GM23248 (cell line): ENCODE data around the gene TMOD3. TPM values are rescaled to one million over a fixed set of nuclear protein-coding genes. Genes with fewer than 3 reads are reported as not detected.

Experiments used
- DNase-seq: peaks from one replicate; pipeline ENCODE4 v3.0.0-alpha.2; 2015
- H2AFZ ChIP-seq: fragments of 200-600 bp; sonication (generic); 2 replicates; pipeline ENCODE4 v1.6.1; 2016; ENCODE audit warnings: antibody characterized with exemption
- H3F3A ChIP-seq: fragments of 200-600 bp; sonication (generic); 2 replicates; pipeline ENCODE4 v1.6.1; 2016; ENCODE audit warnings: mild to moderate bottlenecking, antibody characterized with exemption, mixed run types; ENCODE audit not compliant: insufficient read depth
- H3K27ac ChIP-seq: fragments of 200-600 bp; sonication (generic); 2 replicates; pipeline ENCODE4 v1.5.1; 2016; ENCODE audit warnings: mild to moderate bottlenecking
- H3K27me3 ChIP-seq: fragments of 200-600 bp; sonication (generic); replicated peaks from 2 replicates; pipeline ENCODE4 v1.6.1; 2016; ENCODE audit warnings: mild to moderate bottlenecking; ENCODE audit not compliant: insufficient read depth
- H3K36me3 ChIP-seq: fragments of 200-600 bp; sonication (generic); 2 replicates; pipeline ENCODE4 v1.6.1; 2016; ENCODE audit warnings: low read depth, mild to moderate bottlenecking
- H3K4me1 ChIP-seq: fragments of 200-600 bp; sonication (generic); 2 replicates; pipeline ENCODE4 v1.6.1; 2016; ENCODE audit warnings: mild to moderate bottlenecking; ENCODE audit not compliant: insufficient read depth
- H3K4me2 ChIP-seq: fragments of 200-600 bp; sonication (generic); one replicate; pipeline ENCODE4 v1.6.1; 2016; ENCODE audit warnings: mild to moderate bottlenecking; ENCODE audit not compliant: unreplicated experiment
- H3K4me3 ChIP-seq: fragments of 200-600 bp; sonication (generic); 2 replicates; pipeline ENCODE4 v1.5.1; 2016; ENCODE audit warnings: mild to moderate bottlenecking
- H3K79me2 ChIP-seq: fragments of 200-600 bp; sonication (generic); 2 replicates; pipeline ENCODE4 v1.6.1; 2016; ENCODE audit warnings: mild to moderate bottlenecking; ENCODE audit not compliant: insufficient read depth
- H3K9ac ChIP-seq: fragments of 200-600 bp; sonication (generic); 2 replicates; pipeline ENCODE4 v1.6.1; 2016; ENCODE audit warnings: mild to moderate bottlenecking
- H3K9me2 ChIP-seq: fragments of 200-600 bp; sonication (generic); 2 replicates; pipeline ENCODE4 v1.6.1; 2016; ENCODE audit warnings: mixed run types, mild to moderate bottlenecking, moderate library complexity; ENCODE audit not compliant: insufficient read depth
- H3K9me3 ChIP-seq: fragments of 200-600 bp; sonication (generic); one replicate; pipeline ENCODE4 v1.6.1; 2017; ENCODE audit warnings: low read depth
- H4K20me1 ChIP-seq: fragments of 200-600 bp; sonication (generic); 2 replicates; pipeline ENCODE4 v1.6.0; 2016; ENCODE audit not compliant: insufficient read depth
- EZH2 ChIP-seq: fragments of 200-600 bp; sonication (generic); IDR thresholded peaks from 2 replicates; pipeline ENCODE4 v1.6.1; 2018; ENCODE audit warnings: antibody characterized with exemption, mild to moderate bottlenecking; ENCODE audit not compliant: insufficient read depth, poor library complexity, severe bottlenecking
- EZH2phosphoT487 ChIP-seq: fragments of 200-600 bp; sonication (generic); IDR thresholded peaks from 2 replicates; pipeline ENCODE4 v1.6.1; 2018; ENCODE audit warnings: antibody characterized with exemption, moderate library complexity, mild to moderate bottlenecking, low read depth; ENCODE audit not compliant: insufficient read depth
- WGBS, 2 experiments: methylation state at CpG; one replicate each; pipeline ENCODE4 v1.1.6; 2015 to 2017; ENCODE audit warnings: low lambda C conversion rate in 2 of 2, low coverage in 1 of 2; ENCODE audit errors: missing lambda C conversion rate in 2 of 2; 5-methylcytosine and 5-hydroxymethylcytosine counted together
- in situ Hi-C: fragments of 300-500 bp; cut with MboI; formaldehyde crosslinking; loops from 2 replicates; pipeline ENCODE4 v1.15.0; 2020
- polyA plus RNA-seq: library from polyadenylated mRNA; unstranded; fragments of >200 nt; fragmentation: Nextera tagmentation; extraction: Ambion mirVana; gene quantifications from 2 replicates; pipeline ENCODE4 v1.2.1, GENCODE V29; 2016
- total RNA-seq: library from RNA; depleted of rRNA; stranded (reverse); fragments of >200 nt; shearing (Covaris generic); gene quantifications from 2 replicates; pipeline ENCODE4 v1.2.3, GENCODE V29; 2014

Gene TMOD3
- total and polyA plus RNA-seq, 2 experiments from 2014 or later: 35.1 to 47.2 TPM

- WGBS, 2 experiments: 69 to 73% methylated on average over 4 of the region's 4 CpGs
- H3K36me3 ChIP-seq: peaks cover 58% of the 10 kb centered on the region
- no peaks in the 10 kb centered on the region for H4K20me1 ChIP-seq
- no peak overlapping the region for H3K9ac ChIP-seq
- peaks cover 11% of the 10 kb centered on the region for H3K4me1 ChIP-seq
- no peaks in the 10 kb centered on the region for H3K9me2 ChIP-seq
- TF ChIP-seq EZH2phosphoT487 (no peak), EZH2 (no peak)
- DNase-seq: no peak
- H3K9me3 ChIP-seq: no peaks in the 10 kb centered on the region
- H3K27ac ChIP-seq: no peak overlapping the region
- in situ Hi-C loops: no loop called here
- no peak overlapping the region for H3K4me2 ChIP-seq
- H3F3A ChIP-seq: peaks cover 9% of the 10 kb centered on the region; the same call in 1 of the 2 replicates
- H3K4me3 ChIP-seq: no peak overlapping the region
- H3K27me3 ChIP-seq: no peaks in the 10 kb centered on the region
- no peaks in the 10 kb centered on the region for H3K79me2 ChIP-seq
- H2AFZ ChIP-seq: no peak overlapping the region
Measured at GRCh38 chr15:51904931-51905330, 75.5 kb downstream of the TMOD3 start.

- peak; percentile 61 for DNase-seq
- H3K27me3 ChIP-seq: no peaks in the 10 kb centered on the region
- H3K4me1 ChIP-seq: peaks cover 11% of the 10 kb centered on the region
- peaks cover 9% of the 10 kb centered on the region; the same call in 1 of the 2 replicates for H3F3A ChIP-seq
- H3K27ac ChIP-seq: no peak overlapping the region; the same call in 1 of the 2 replicates
- H4K20me1 ChIP-seq: no peaks in the 10 kb centered on the region
- no peak overlapping the region for H3K4me2 ChIP-seq
- H2AFZ ChIP-seq: no peak overlapping the region
- 53 to 54% methylated on average over 8 of the region's 8 CpGs for WGBS, 2 experiments
- no peaks in the 10 kb centered on the region for H3K9me2 ChIP-seq
- in situ Hi-C loops: no loop called here
- H3K36me3 ChIP-seq: peaks cover 49% of the 10 kb centered on the region
- H3K79me2 ChIP-seq: no peaks in the 10 kb centered on the region
- TF ChIP-seq EZH2 (no peak), EZH2phosphoT487 (no peak)
- H3K9me3 ChIP-seq: no peaks in the 10 kb centered on the region
- H3K9ac ChIP-seq: no peak overlapping the region
- no peak overlapping the region for H3K4me3 ChIP-seq
Measured at GRCh38 chr15:51907136-51907862, 77.8 kb downstream of the TMOD3 start.

DNA sequence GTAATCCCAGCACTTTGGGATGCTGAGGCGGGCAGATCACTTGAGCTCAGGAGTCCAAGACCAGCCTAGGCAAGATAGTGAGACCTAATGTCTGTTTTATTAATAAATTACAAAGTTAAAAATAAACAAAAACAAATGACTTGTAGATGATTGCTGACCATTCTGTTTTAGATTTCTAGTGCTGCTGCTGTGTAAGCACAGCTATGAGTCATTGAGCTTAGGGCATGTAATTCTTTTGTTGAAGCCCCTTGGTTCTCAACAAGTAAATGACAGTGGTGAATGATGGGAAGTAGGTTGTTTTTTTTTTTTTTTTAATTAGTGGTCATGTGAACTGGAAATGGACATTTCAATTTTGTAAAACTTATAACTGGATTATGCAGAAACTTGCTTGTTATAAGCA is 78.9 kb downstream of the TMOD3 start:
- peaks cover 43% of the 10 kb centered on the region for H3K36me3 ChIP-seq
- peaks cover 9% of the 10 kb centered on the region; the same call in 1 of the 2 replicates for H3F3A ChIP-seq
- H3K27ac ChIP-seq: no peak overlapping the region
- TF ChIP-seq EZH2 (no peak), EZH2phosphoT487 (no peak)
- no peaks in the 10 kb centered on the region for H3K9me2 ChIP-seq
- no peak overlapping the region for H3K9ac ChIP-seq
- in situ Hi-C loops: no loop called here
- 95 to 100% methylated on average over 1 of the region's 1 CpG for WGBS, 2 experiments
- no peaks in the 10 kb centered on the region for H4K20me1 ChIP-seq
- no peak overlapping the region for H3K4me2 ChIP-seq
- no peaks in the 10 kb centered on the region for H3K79me2 ChIP-seq
- no peak overlapping the region for H2AFZ ChIP-seq
- H3K9me3 ChIP-seq: no peaks in the 10 kb centered on the region
- H3K4me3 ChIP-seq: no peak overlapping the region
- H3K27me3 ChIP-seq: no peaks in the 10 kb centered on the region
- H3K4me1 ChIP-seq: peaks cover 11% of the 10 kb centered on the region
- peak; percentile 28 for DNase-seq

DNA sequence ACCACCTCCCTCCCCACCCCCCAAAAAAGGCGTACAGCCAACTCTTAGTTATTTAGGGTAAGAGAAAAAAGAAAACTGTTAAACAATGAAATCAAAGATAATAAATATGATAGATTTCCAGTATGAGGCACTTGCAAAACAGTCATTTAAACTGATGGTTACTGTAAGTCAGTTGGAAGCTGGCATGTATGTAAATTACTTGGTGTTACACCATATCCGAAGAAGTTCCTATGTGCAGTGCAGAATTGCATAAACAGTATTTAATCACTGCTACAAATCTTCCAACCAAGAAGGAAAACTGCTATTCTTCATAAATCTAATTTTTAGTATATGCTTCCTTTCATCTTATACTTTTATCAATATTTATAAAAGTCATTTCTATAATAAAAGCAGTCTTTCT is 80.1 kb downstream of the TMOD3 start:
- no peak for TF ChIP-seq EZH2
- no peak for TF ChIP-seq EZH2phosphoT487
- 98% methylated on average over 2 of the region's 2 CpGs for WGBS, 2 experiments
- in situ Hi-C loops: no loop called here

More for the DNA sequence above, 80.1 kb downstream of the TMOD3 start:
- DNase-seq: no peak
- no peaks in the 10 kb centered on the region for H3K27me3 ChIP-seq
- no peak overlapping the region for H3K4me3 ChIP-seq
- H2AFZ ChIP-seq: no peak overlapping the region
- H3K4me2 ChIP-seq: no peak overlapping the region
- no peak overlapping the region for H3K9ac ChIP-seq
- no peaks in the 10 kb centered on the region for H3K9me2 ChIP-seq
- H3K36me3 ChIP-seq: peaks cover 34% of the 10 kb centered on the region
- H3K4me1 ChIP-seq: peaks cover 11% of the 10 kb centered on the region
- no peak overlapping the region for H3K27ac ChIP-seq
- peaks cover 9% of the 10 kb centered on the region; the same call in 1 of the 2 replicates for H3F3A ChIP-seq
- no peaks in the 10 kb centered on the region for H4K20me1 ChIP-seq
- no peaks in the 10 kb centered on the region for H3K9me3 ChIP-seq
- H3K79me2 ChIP-seq: no peaks in the 10 kb centered on the region
